ENCODE results near the gene CEP68. TPM values are rescaled to one million over a fixed set of nuclear protein-coding genes. Genes with fewer than 3 reads are reported as not detected.

CEP68 gene
- total and polyA plus RNA-seq, 7 experiments from 2014 or later = 8.5 to 52.0 (median 25.6) TPM

- peaks cover 5 to 62% (median 7%) of the 10 kb centered on the region in 3 experiments for H3K36me3 ChIP-seq (ENCODE audit: control insufficient read depth in 2 of 3, insufficient read depth in 3 of 3, low read length in 3 of 3)
- DNase-seq (no peak), ATAC-seq (no peak)
- no peaks in the 10 kb centered on the region for H3K9me3 ChIP-seq (ENCODE audit: control insufficient read depth in 2 of 3, low read length in 3 of 3)
- CTCF ChIA-PET = no interaction called here
- Mint-ChIP-seq H3K27me3 (no peaks in the 10 kb centered on the region), H3K36me3 (peaks cover 5 to 36% (median 19%) of the 10 kb centered on the region in 5 donors), H3K4me1 (peaks cover 6 to 30% (median 23%) of the 10 kb centered on the region in 7 donors), H3K27ac (peak overlapping the region in 6 of 9 donors; percentile 7 to 77 (median 32)), H3K4me3 (no peak overlapping the region), H3K9me3 (peaks cover 0 to 3% (median 0%) of the 10 kb centered on the region in 11 donors)
- no peaks in the 10 kb centered on the region for H3K4me1 ChIP-seq (ENCODE audit: control insufficient read depth in 2 of 2, insufficient read depth in 2 of 2, low read length in 2 of 2)
- H3K27ac ChIP-seq (ENCODE audit: low read depth, low read length) = no peak overlapping the region
- intact Hi-C loops (cut with micrococcal nuclease) = no loop called here
- no peaks in the 10 kb centered on the region for H3K27me3 ChIP-seq (ENCODE audit: control insufficient read depth in 2 of 2, insufficient read depth in 2 of 2, low read length in 2 of 2)
- H3K4me3 ChIP-seq (ENCODE audit: low read length) = no peak overlapping the region
- POLR2A ChIA-PET = interaction anchor here (0.6 kb wide), 1 partner anchor 1233 kb away, joined by 5 read pairs; no protein-coding TSS in a partner anchor
Measured at GRCh38 chr2:65079017-65079416, 22.8 kb downstream of the CEP68 start.

- Histone ChIP-seq H3K4me3 (ENCODE audit: low read length) (no peak overlapping the region), H3K36me3 (ENCODE audit: control insufficient read depth in 2 of 3, insufficient read depth in 3 of 3, low read length in 3 of 3) (peaks cover 5 to 60% (median 14%) of the 10 kb centered on the region in 3 experiments), H3K9me3 (ENCODE audit: control insufficient read depth in 2 of 3, low read length in 3 of 3) (no peaks in the 10 kb centered on the region), H3K4me1 (ENCODE audit: control insufficient read depth in 2 of 2, insufficient read depth in 2 of 2, low read length in 2 of 2) (no peaks in the 10 kb centered on the region), H3K27me3 (ENCODE audit: control insufficient read depth in 2 of 2, insufficient read depth in 2 of 2, low read length in 2 of 2) (no peaks in the 10 kb centered on the region), H3K27ac (ENCODE audit: low read depth, low read length) (peak overlapping the region; percentile 23)
- Mint-ChIP-seq H3K36me3 (peaks cover 5 to 43% (median 25%) of the 10 kb centered on the region in 5 donors), H3K27ac (peak overlapping the region; percentile 38 to 90 (median 82)), H3K27me3 (no peaks in the 10 kb centered on the region), H3K9me3 (peaks cover 0 to 3% (median 0%) of the 10 kb centered on the region in 11 donors), H3K4me3 (peak overlapping the region in 1 of 10 donors; percentile 26), H3K4me1 (peaks cover 6 to 31% (median 25%) of the 10 kb centered on the region in 7 donors)
- ATAC-seq (peak; percentile 69), DNase-seq (peak in 1 of 9 donors; percentile 7)
- ChIA-PET POLR2A (interaction anchor here (0.7 to 1.3 kb wide), 3 partner anchors 13 to 41 kb away, joined by 3 read pairs; no protein-coding TSS in a partner anchor), CTCF (no interaction called here)
- intact Hi-C loops (cut with micrococcal nuclease) = no loop called here
Measured at GRCh38 chr2:65081232-65081685, 25.0 kb downstream of the CEP68 start.

GRCh38 chr2:65085148-65085547 lies 28.9 kb downstream of the CEP68 start:
- DNase-seq (no peak), ATAC-seq (no peak)
- ChIA-PET POLR2A (interaction anchor here (0.6 to 1.1 kb wide), 2 partner anchors 28 to 140 kb away, joined by 4 read pairs; no protein-coding TSS in a partner anchor), CTCF (no interaction called here)
- H3K4me3 Mint-ChIP-seq = no peak overlapping the region
- H3K27me3 ChIP-seq (ENCODE audit: control insufficient read depth in 2 of 2, insufficient read depth in 2 of 2, low read length in 2 of 2) = no peaks in the 10 kb centered on the region
- peaks cover 13 to 45% (median 30%) of the 10 kb centered on the region in 5 donors for H3K36me3 Mint-ChIP-seq
- peaks cover 0 to 3% (median 0%) of the 10 kb centered on the region in 11 donors for H3K9me3 Mint-ChIP-seq
- H3K27ac ChIP-seq (ENCODE audit: low read depth, low read length) = no peak overlapping the region
- peaks cover 7 to 45% (median 29%) of the 10 kb centered on the region in 7 donors for H3K4me1 Mint-ChIP-seq
- intact Hi-C loops (cut with micrococcal nuclease) = no loop called here
- peak overlapping the region in 1 of 9 donors; percentile 26 for H3K27ac Mint-ChIP-seq
- H3K4me1 ChIP-seq (ENCODE audit: control insufficient read depth in 2 of 2, insufficient read depth in 2 of 2, low read length in 2 of 2) = no peaks in the 10 kb centered on the region
- H3K4me3 ChIP-seq (ENCODE audit: low read length) = no peak overlapping the region
- peaks cover 5 to 70% (median 14%) of the 10 kb centered on the region in 3 experiments for H3K36me3 ChIP-seq (ENCODE audit: control insufficient read depth in 2 of 3, insufficient read depth in 3 of 3, low read length in 3 of 3)
- H3K27me3 Mint-ChIP-seq = no peaks in the 10 kb centered on the region
- no peaks in the 10 kb centered on the region for H3K9me3 ChIP-seq (ENCODE audit: control insufficient read depth in 2 of 3, low read length in 3 of 3)

GRCh38 chr2:65092791-65093190 lies 36.6 kb downstream of the CEP68 start:
- H3K27me3 ChIP-seq (ENCODE audit: control insufficient read depth in 2 of 2, insufficient read depth in 2 of 2, low read length in 2 of 2) = no peaks in the 10 kb centered on the region
- ATAC-seq (no peak), DNase-seq (no peak)
- peaks cover 7 to 44% (median 31%) of the 10 kb centered on the region in 7 donors for H3K4me1 Mint-ChIP-seq
- no peak overlapping the region for H3K27ac ChIP-seq (ENCODE audit: low read depth, low read length)
- no peaks in the 10 kb centered on the region for H3K9me3 ChIP-seq (ENCODE audit: control insufficient read depth in 2 of 3, low read length in 3 of 3)
- peaks cover 0 to 81% (median 0%) of the 10 kb centered on the region in 3 experiments for H3K36me3 ChIP-seq (ENCODE audit: control insufficient read depth in 2 of 3, insufficient read depth in 3 of 3, low read length in 3 of 3)
- ChIA-PET CTCF (interaction anchor here (0.7 kb wide), 1 partner anchor 96 kb away, joined by 3 read pairs; no protein-coding TSS in a partner anchor), POLR2A (interaction anchor here (1.3 kb wide), 1 partner anchor 10 kb away, joined by 3 read pairs; no protein-coding TSS in a partner anchor)
- no peak overlapping the region for H3K4me3 Mint-ChIP-seq
- intact Hi-C loops (cut with micrococcal nuclease) = no loop called here
- peaks cover 0 to 2% (median 0%) of the 10 kb centered on the region in 11 donors for H3K9me3 Mint-ChIP-seq
- H3K27ac Mint-ChIP-seq = peak overlapping the region in 6 of 9 donors; percentile 19 to 91 (median 50)
- H3K27me3 Mint-ChIP-seq = no peaks in the 10 kb centered on the region
- no peak overlapping the region for H3K4me3 ChIP-seq (ENCODE audit: low read length)
- H3K4me1 ChIP-seq (ENCODE audit: control insufficient read depth in 2 of 2, insufficient read depth in 2 of 2, low read length in 2 of 2) = no peaks in the 10 kb centered on the region
- H3K36me3 Mint-ChIP-seq = peaks cover 21 to 46% (median 33%) of the 10 kb centered on the region in 5 donors

GRCh38 chr2:65093211-65093610 lies 37.0 kb downstream of the CEP68 start:
- Mint-ChIP-seq H3K36me3 (peaks cover 18 to 43% (median 33%) of the 10 kb centered on the region in 5 donors), H3K4me1 (peaks cover 8 to 44% (median 35%) of the 10 kb centered on the region in 7 donors), H3K9me3 (peaks cover 0 to 2% (median 0%) of the 10 kb centered on the region in 11 donors), H3K27ac (peak overlapping the region in 4 of 9 donors; percentile 19 to 91 (median 44)), H3K27me3 (no peaks in the 10 kb centered on the region), H3K4me3 (no peak overlapping the region)
- Histone ChIP-seq H3K27ac (ENCODE audit: low read depth, low read length) (no peak overlapping the region), H3K27me3 (ENCODE audit: control insufficient read depth in 2 of 2, insufficient read depth in 2 of 2, low read length in 2 of 2) (no peaks in the 10 kb centered on the region), H3K9me3 (ENCODE audit: control insufficient read depth in 2 of 3, low read length in 3 of 3) (no peaks in the 10 kb centered on the region), H3K4me3 (ENCODE audit: low read length) (no peak overlapping the region), H3K36me3 (ENCODE audit: control insufficient read depth in 2 of 3, insufficient read depth in 3 of 3, low read length in 3 of 3) (peaks cover 0 to 77% (median 3%) of the 10 kb centered on the region in 3 experiments), H3K4me1 (ENCODE audit: control insufficient read depth in 2 of 2, insufficient read depth in 2 of 2, low read length in 2 of 2) (no peaks in the 10 kb centered on the region)
- ATAC-seq = no peak
- intact Hi-C loops (cut with micrococcal nuclease) = no loop called here
- DNase-seq = no peak
- ChIA-PET POLR2A (no interaction called here), CTCF (interaction anchor here (0.7 kb wide), 1 partner anchor 96 kb away, joined by 3 read pairs; no protein-coding TSS in a partner anchor)

- H3K36me3 Mint-ChIP-seq = peaks cover 9 to 37% (median 35%) of the 10 kb centered on the region in 5 donors
- intact Hi-C loops (cut with micrococcal nuclease) = loop anchor here in 1 of 2 donors (5.0 kb wide), 1 partner anchor 35 kb away; the partner anchor contains the start of gene RAB1A
- H3K9me3 Mint-ChIP-seq = peaks cover 0 to 2% (median 0%) of the 10 kb centered on the region in 11 donors
- ATAC-seq (no peak), DNase-seq (no peak)
- no peak overlapping the region for H3K4me3 Mint-ChIP-seq
- H3K27me3 Mint-ChIP-seq = no peaks in the 10 kb centered on the region
- H3K4me1 Mint-ChIP-seq = peaks cover 13 to 46% (median 38%) of the 10 kb centered on the region in 7 donors
- Histone ChIP-seq H3K27ac (ENCODE audit: low read depth, low read length) (no peak overlapping the region), H3K4me3 (ENCODE audit: low read length) (no peak overlapping the region), H3K4me1 (ENCODE audit: control insufficient read depth in 2 of 2, insufficient read depth in 2 of 2, low read length in 2 of 2) (no peaks in the 10 kb centered on the region), H3K9me3 (ENCODE audit: control insufficient read depth in 2 of 3, low read length in 3 of 3) (no peaks in the 10 kb centered on the region), H3K27me3 (ENCODE audit: control insufficient read depth in 2 of 2, insufficient read depth in 2 of 2, low read length in 2 of 2) (no peaks in the 10 kb centered on the region), H3K36me3 (ENCODE audit: control insufficient read depth in 2 of 3, insufficient read depth in 3 of 3, low read length in 3 of 3) (peaks cover 5 to 57% (median 6%) of the 10 kb centered on the region in 3 experiments)
- CTCF ChIA-PET = no interaction called here
- POLR2A ChIA-PET = no interaction called here
- H3K27ac Mint-ChIP-seq = peak overlapping the region in 4 of 9 donors; percentile 11 to 62 (median 52)
Measured at GRCh38 chr2:65096948-65097347, 40.7 kb downstream of the CEP68 start.
